DMS 273 treated with DMSO at 0.1 percent for 48 hours (cell line): ENCODE results near the gene OSBPL3.
"Not testable (repeated sequence)": the region's sequence is repeated elsewhere in the genome, so short reads cannot be mapped to it uniquely, and the experiment has no call there.

Experiments
- DNase-seq: peaks from one replicate; lab custom pipeline; 2025; lab: John Stamatoyannopoulos, UW

Gene OSBPL3

GRCh38 chr7:24794751-24795406, 185.1 kb downstream of the OSBPL3 start:
- not testable (repeated sequence) for DNase-seq

DNA sequence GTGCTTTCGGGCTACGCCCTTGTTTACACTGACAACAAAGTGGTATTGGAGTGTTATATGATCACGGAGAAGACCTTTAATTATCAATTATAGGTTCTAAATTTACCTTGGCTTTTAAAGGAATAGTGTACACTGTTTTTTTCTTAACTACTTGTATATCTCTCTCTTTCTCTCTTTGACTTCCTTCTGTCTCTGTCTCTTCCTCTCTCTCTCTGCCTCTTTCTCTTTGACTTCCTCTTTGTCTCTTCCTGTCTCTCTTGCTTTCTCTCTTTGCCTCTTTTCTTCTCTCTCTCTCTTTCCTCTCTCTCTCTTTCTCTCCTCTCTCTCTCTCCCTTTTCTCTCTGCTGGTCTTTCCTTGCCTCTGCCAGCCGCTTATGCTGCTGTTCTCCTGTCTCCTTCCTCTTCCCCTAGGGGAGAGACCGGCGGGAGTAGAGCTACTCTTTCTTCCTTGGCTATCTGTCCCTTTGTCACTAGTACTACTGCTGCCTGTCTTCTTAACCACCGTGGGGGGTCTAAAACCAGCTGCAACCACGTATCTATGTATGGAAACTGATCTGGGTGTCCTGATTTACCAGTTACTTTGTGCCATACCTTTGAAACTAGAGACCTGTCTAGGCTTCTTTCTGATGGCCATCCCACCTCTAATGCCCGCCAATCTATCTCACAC, 185.9 kb downstream of the OSBPL3 start:
- DNase-seq: no peak

GRCh38 chr7:24788961-24789576, 190.9 kb downstream of the OSBPL3 start:
- no peak for DNase-seq

- DNase-seq: no peak
These were observed 191.9 kb downstream of the OSBPL3 start for GRCh38 chr7:24788075-24788474.

- no peak for DNase-seq
These were observed 193.0 kb downstream of the OSBPL3 start for GRCh38 chr7:24786941-24787340.

GRCh38 chr7:24786306-24786705, 193.7 kb downstream of the OSBPL3 start:
- no peak for DNase-seq

DNA sequence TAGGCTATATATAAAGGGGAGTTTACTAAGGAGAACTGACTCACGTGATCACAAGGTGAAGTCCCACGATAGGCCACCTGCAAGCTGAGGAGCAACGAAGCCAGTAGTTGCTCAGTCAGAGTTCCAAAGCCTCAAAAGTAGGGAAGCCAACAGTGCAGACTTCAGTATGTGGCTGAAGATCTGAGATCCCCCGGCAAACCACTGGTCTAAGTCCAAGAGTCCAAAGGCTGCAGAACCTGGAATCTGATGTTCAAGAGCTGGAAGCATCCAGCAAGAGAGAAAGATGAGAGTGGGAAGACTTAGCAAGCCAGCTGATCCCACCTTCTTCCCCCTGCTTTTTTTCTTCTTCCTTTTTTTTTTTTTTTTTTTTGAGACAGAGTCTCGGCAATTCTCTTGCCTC, 195.7 kb downstream of the OSBPL3 start:
- DNase-seq: no peak

GRCh38 chr7:24783698-24784097, 196.3 kb downstream of the OSBPL3 start:
- DNase-seq: no peak

DNA sequence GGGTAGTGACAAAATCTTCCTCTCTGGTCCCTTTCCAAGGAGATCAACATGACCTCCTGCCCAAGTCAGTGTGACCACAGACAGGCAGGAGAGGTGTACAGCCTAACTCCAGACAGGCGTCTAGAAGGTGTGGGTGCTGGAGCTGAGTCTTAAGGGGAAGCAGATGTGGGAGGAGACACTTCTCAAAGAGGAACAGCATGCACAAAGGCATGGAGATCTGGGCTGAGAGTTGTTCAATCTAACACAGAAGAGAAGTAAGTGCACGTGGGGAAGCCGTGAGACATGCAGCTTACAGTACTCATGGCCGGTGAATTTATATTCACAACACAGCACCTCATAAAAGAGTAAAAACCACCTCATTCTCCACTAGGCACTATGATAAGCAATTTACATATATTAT, 198.9 kb downstream of the OSBPL3 start:
- no peak for DNase-seq

DNA sequence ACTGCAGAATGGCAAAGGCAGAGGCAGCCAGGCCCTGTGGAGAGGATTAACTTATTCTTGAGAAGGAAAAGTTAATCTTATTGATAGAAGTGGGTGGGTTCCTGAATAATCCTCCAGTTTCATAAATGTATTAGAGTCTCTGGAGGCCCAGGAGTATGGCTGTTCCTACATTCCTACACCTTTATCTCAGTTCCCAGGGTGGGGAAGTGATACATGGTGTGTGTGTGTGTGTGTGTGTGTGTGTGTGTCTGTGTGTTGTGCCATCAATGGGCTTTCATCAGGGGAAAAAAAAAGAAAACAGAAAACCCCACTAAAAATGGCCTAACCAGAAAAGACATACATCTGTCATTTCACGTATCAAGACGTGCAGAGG, 200.7 kb downstream of the OSBPL3 start:
- no peak for DNase-seq

- DNase-seq: no peak
These were observed 201.3 kb downstream of the OSBPL3 start for GRCh38 chr7:24778543-24779282.

- DNase-seq: no peak
These were observed 202.2 kb downstream of the OSBPL3 start for GRCh38 chr7:24777806-24778205.

DNA sequence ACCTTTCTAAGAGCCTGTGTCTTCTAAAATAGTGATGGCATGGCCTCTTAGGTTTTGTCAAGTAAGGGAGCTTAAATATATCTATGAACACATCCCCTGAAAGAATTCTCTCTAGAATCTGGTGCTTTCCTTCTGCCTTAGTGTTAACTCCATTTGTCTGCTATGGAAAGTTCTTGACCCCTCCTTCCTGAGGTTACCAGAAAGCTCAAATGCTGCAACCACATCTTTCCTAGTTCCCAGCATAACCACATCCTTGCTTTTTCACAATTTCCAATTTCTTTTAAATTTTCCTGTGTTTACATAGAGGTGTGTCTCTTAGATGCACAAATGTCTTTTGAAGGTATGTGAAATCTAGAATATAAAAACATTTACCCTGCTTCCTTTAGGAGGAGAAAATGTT, 206.3 kb downstream of the OSBPL3 start:
- no peak for DNase-seq

DNA sequence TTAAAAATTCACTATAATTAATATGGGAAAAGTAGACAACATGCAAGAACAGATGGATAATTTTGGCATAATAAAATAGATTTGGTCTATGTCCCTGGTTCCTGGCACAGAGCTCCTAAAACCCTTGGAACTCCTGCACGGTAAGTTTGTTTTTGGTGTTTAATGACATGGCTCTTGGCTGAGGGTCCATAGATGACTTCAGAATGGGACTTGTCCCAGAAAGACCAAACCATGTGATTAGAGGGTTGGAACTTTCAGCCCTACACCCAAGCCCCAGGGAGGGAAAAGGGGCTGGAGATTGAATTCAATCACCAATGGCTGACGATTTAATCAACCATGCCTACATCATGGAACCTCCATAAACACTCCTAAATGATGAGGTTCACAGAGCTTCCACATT, 210.1 kb downstream of the OSBPL3 start:
- DNase-seq: no peak

DNA sequence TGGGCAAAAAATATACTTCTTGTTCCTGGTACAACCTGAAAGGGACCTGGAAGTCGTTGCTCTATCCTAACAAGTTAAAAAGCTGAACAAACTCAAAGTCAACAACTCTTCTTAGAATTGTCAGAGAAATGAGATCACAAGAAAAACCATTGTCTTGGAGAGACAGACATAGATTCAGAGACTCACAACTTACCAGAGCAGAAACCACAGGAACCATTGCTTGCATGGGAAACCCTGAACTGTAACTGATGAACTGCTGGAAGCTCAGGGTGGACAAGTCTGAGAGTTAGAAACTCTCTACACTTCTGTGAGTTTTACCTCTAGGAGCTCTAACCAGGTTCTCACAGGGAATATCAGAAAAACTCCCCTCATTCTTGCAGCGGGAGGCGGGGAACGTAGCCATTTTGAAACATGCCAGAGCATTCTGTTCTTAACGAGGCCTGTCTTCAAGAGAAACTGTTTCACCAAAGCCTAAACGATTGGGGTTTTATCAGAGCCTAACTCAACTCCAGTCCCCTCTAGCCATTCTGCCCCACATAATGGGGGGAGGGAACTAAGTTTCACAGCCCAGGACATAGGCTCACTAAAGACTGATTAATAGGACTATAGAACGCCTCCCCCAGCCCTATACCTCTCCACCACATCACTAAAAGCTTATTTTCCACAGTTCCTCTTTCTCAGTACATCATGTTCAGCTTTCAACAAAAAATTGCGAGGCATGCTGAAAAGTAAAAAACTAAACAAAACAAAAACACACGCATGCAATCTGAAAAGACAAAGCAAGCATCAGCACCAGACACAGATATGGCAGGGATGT, 210.8 kb downstream of the OSBPL3 start:
- no peak for DNase-seq

DNA sequence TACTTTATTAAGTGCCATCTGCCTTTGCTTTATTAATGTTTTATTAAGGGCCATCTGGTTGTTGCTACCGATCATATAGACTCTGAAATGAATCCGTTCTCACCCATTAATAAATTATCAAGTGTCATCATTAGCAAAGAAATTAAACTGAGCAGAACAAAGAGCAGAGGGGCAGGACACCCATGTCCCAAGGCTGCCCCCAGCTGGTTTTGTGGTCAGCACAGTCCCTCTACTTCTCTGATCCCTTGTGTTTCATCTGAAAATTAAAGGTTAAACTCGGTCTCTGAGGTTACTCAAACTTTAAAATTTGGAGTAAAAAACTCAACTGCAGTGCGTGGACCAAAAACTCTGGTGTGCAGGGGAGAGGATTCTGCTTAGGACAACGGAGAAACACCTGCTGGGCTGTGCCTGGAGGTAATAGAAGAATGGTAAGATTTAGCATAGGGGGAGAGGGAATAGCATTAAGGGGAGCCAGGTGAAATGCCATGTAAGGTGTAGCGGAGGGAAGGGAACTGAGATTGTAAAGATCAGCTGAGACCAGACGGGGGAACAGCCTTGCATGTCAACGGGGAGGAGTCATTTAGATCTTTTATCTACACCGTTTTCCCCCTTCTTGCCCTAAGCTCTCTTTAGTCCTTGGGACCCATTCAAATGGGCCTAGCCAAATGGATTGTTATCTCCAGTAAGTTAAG, 212.0 kb downstream of the OSBPL3 start:
- DNase-seq: no peak

DNA sequence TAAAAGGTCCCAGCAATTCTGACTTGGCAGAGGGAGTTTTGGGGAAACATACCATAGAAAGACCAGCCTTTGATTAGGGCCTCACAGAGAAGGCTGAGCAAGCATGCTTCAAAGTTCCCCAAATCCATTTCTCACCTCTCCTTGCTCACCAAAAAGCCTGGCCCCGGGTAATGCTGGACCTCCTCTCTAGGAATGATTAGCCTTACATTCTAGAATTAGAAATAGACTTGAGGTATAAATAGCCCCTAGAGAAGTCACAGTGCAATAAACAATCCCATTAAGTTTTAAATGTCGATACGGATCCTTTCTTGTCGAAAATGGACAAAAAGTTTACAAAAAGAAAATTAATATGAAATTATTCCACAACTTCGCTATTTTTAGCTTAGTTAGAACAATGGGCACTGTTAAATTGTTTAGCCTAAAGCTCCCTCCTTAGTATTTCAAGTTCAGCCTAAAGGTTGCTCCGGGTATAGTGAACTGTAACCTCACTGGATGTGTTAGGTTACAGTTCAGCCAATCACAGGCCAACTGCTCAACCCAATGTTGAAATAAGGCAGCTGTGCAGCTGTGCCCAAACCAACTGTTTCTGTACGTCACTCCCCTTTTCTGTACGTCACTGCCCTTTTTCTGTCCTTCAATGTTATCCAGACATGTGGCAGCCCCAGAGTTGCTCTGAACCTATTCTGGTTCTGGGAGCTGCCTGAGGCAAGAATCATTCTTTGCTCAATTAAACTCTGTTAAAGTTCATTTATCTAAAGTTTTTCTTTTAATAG, 214.8 kb downstream of the OSBPL3 start:
- DNase-seq: peak; percentile 20

- DNase-seq: no peak
These were observed 216.0 kb downstream of the OSBPL3 start for GRCh38 chr7:24764011-24764410.

- no peak for DNase-seq
These were observed 216.6 kb downstream of the OSBPL3 start for GRCh38 chr7:24763303-24763901.

DNA sequence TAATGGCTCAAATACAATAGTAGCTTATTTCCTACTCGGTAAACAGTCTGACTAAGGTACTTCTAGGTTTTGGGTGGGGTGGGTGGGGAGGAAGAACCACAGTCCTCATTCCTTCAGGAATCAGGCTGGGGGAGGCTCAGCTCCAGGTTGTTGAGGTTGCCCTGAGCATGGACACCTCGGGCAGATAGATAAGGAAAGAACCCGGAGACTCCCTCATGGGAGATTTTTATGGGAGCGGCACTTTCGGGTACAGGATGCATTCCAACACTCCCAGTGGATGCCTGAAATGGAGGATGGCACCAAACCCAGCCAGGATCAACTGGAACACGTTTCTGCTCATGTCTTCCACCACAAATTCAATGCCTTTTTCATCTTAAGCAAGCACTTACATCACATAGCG, 217.2 kb downstream of the OSBPL3 start:
- no peak for DNase-seq
